ENCODE data around the gene PARVA.

DNA sequence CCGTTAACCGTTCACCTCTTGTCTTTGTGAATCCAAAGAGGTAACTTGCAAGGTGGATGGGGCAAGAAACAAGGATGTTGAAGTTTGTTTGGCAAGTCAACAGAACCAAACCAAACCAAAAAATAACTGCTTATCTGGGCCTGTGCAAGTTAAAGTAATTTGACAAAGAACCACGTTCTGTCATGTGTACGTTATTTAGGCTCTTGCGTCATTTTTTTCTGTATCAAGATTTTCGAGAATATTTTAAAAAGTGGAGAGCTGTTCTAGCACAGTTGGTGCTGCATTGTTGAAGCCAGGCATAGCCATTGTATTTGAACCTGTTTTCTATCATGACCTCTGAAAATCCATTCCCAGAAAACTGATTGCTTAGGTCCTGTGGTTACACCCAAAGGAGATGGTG, 55.1 kb downstream of the PARVA start:
- TF ChIP-seq RCOR1 (IDR thresholded peaks at IDR 0.05; ENCODE audit: low read depth, low read length) (no peak), RFX5 (IDR thresholded peaks at IDR 0.05) (no peak), RAD21 (conservative IDR thresholded peaks at IDR 0.05 in 1 of 2, IDR thresholded peaks at IDR 0.05 in 1 of 2) (no peak), KDM1A (IDR thresholded peaks at IDR 0.05; ENCODE audit: low read depth) (no peak), MYC (IDR thresholded peaks at IDR 0.05; ENCODE audit: borderline replicate concordance, low read length) (no peak), CBX2 (IDR thresholded peaks at IDR 0.05; ENCODE audit: borderline replicate concordance, low read depth) (no peak), CBX8 (IDR thresholded peaks at IDR 0.05) (no peak)
- TF ChIP-seq, protein P1, sequence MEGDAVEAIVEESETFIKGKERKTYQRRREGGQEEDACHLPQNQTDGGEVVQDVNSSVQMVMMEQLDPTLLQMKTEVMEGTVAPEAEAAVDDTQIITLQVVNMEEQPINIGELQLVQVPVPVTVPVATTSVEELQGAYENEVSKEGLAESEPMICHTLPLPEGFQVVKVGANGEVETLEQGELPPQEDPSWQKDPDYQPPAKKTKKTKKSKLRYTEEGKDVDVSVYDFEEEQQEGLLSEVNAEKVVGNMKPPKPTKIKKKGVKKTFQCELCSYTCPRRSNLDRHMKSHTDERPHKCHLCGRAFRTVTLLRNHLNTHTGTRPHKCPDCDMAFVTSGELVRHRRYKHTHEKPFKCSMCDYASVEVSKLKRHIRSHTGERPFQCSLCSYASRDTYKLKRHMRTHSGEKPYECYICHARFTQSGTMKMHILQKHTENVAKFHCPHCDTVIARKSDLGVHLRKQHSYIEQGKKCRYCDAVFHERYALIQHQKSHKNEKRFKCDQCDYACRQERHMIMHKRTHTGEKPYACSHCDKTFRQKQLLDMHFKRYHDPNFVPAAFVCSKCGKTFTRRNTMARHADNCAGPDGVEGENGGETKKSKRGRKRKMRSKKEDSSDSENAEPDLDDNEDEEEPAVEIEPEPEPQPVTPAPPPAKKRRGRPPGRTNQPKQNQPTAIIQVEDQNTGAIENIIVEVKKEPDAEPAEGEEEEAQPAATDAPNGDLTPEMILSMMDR (IDR thresholded peaks at IDR 0.05) = no peak
- TF ChIP-seq, protein P2, sequence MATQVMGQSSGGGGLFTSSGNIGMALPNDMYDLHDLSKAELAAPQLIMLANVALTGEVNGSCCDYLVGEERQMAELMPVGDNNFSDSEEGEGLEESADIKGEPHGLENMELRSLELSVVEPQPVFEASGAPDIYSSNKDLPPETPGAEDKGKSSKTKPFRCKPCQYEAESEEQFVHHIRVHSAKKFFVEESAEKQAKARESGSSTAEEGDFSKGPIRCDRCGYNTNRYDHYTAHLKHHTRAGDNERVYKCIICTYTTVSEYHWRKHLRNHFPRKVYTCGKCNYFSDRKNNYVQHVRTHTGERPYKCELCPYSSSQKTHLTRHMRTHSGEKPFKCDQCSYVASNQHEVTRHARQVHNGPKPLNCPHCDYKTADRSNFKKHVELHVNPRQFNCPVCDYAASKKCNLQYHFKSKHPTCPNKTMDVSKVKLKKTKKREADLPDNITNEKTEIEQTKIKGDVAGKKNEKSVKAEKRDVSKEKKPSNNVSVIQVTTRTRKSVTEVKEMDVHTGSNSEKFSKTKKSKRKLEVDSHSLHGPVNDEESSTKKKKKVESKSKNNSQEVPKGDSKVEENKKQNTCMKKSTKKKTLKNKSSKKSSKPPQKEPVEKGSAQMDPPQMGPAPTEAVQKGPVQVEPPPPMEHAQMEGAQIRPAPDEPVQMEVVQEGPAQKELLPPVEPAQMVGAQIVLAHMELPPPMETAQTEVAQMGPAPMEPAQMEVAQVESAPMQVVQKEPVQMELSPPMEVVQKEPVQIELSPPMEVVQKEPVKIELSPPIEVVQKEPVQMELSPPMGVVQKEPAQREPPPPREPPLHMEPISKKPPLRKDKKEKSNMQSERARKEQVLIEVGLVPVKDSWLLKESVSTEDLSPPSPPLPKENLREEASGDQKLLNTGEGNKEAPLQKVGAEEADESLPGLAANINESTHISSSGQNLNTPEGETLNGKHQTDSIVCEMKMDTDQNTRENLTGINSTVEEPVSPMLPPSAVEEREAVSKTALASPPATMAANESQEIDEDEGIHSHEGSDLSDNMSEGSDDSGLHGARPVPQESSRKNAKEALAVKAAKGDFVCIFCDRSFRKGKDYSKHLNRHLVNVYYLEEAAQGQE (IDR thresholded peaks at IDR 0.05) = no peak

Data from A549 (cell line).